Calu3 (cell line): ENCODE results near the gene CDH18. TPM values are rescaled to one million over a fixed set of nuclear protein-coding genes. Genes with fewer than 3 reads are reported as not detected.

ENCODE experiments used
- BruUV-seq: library from RNA; stranded (reverse); fragments of 400-500 nt; replicated peaks from 2 replicates; lab custom pipeline; 2021; lab: Mats Ljungman, UMichigan
- CTCF ChIA-PET: fragments of 300-600 bp; sonication (Branson Sonifier 250); formaldehyde crosslinking; loops from one replicate; lab custom pipeline; 2022; ENCODE audit warnings: antibody characterized with exemption; lab: Charles Lee
- DNase-seq: peaks from one replicate; pipeline ENCODE4 v3.0.0; 2022
- H3K27ac Mint-ChIP-seq: one replicate; pipeline ENCODE4 v1.8.0; 2022; ENCODE audit warnings: mixed read lengths; ENCODE audit not compliant: unreplicated experiment
- H3K27me3 Mint-ChIP-seq: one replicate; pipeline ENCODE4 v1.8.0; 2022; ENCODE audit warnings: mixed read lengths; ENCODE audit not compliant: unreplicated experiment
- H3K36me3 Mint-ChIP-seq: one replicate; pipeline ENCODE4 v1.8.0; 2022; ENCODE audit warnings: mild to moderate bottlenecking, moderate library complexity, mixed read lengths; ENCODE audit not compliant: insufficient read depth, unreplicated experiment
- H3K4me1 Mint-ChIP-seq: one replicate; pipeline ENCODE4 v1.8.0; 2022; ENCODE audit warnings: mild to moderate bottlenecking, low read depth, mixed read lengths; ENCODE audit not compliant: unreplicated experiment
- H3K4me3 Mint-ChIP-seq: one replicate; pipeline ENCODE4 v1.8.0; 2022; ENCODE audit warnings: mild to moderate bottlenecking, low read depth, moderate library complexity, mixed read lengths; ENCODE audit not compliant: unreplicated experiment
- H3K9me3 Mint-ChIP-seq: one replicate; pipeline ENCODE4 v1.8.0; 2022; ENCODE audit warnings: low read depth, mixed read lengths; ENCODE audit not compliant: unreplicated experiment
- CTCF ChIP-seq: fragments of 200-600 bp; IDR thresholded peaks from one replicate; pipeline ENCODE4 v1.8.0; 2022; ENCODE audit warnings: antibody characterized with exemption; ENCODE audit not compliant: unreplicated experiment
- intact Hi-C: fragments of 100-400 bp; cut with micrococcal nuclease; formaldehyde crosslinking; loops from one replicate; pipeline ENCODE4 v1.10.0; 2022; ENCODE audit not compliant: unreplicated experiment
- total RNA-seq: library from RNA; stranded (reverse); gene quantifications from 2 replicates; pipeline ENCODE4 v1.2.3, GENCODE V29; 2022

Gene CDH18
- total RNA-seq, 1 experiment from 2014 or later: not detected

- H3K36me3 Mint-ChIP-seq: no peaks in the 10 kb centered on the region
- DNase-seq: no peak
- H3K9me3 Mint-ChIP-seq: no peaks in the 10 kb centered on the region
- CTCF ChIA-PET: interaction anchor here (0.6 to 0.7 kb wide), 4 partner anchors 27 to 1544 kb away, joined by 3 read pairs; no protein-coding TSS in a partner anchor
- H3K4me3 Mint-ChIP-seq: no peak overlapping the region
- no peak for TF ChIP-seq CTCF
- H3K27me3 Mint-ChIP-seq: no peaks in the 10 kb centered on the region
- no TSS peak for BruUV-seq
- H3K27ac Mint-ChIP-seq: no peak overlapping the region
- H3K4me1 Mint-ChIP-seq: no peaks in the 10 kb centered on the region
- intact Hi-C loops: loop anchor here (1.0 to 5.0 kb wide), 4 partner anchors 76 to 1216 kb away; no protein-coding TSS in a partner anchor
Measured at GRCh38 chr5:19608444-19609002, 379.5 kb downstream of the CDH18 start.

- Mint-ChIP-seq H3K4me1 (no peaks in the 10 kb centered on the region), H3K27ac (no peak overlapping the region), H3K9me3 (no peaks in the 10 kb centered on the region), H3K36me3 (no peaks in the 10 kb centered on the region), H3K4me3 (no peak overlapping the region), H3K27me3 (no peaks in the 10 kb centered on the region)
- CTCF ChIA-PET: no interaction called here
- TF ChIP-seq CTCF: no peak
- intact Hi-C loops: loop anchor here (5.0 kb wide), 2 partner anchors 74 to 1214 kb away; no protein-coding TSS in a partner anchor
- no peak for DNase-seq
- BruUV-seq: no TSS peak
Measured at GRCh38 chr5:19605846-19606407, 382.1 kb downstream of the CDH18 start.

- H3K27me3 Mint-ChIP-seq: no peaks in the 10 kb centered on the region
- peaks cover 8% of the 10 kb centered on the region for H3K4me1 Mint-ChIP-seq
- BruUV-seq: no TSS peak
- H3K4me3 Mint-ChIP-seq: no peak overlapping the region
- H3K36me3 Mint-ChIP-seq: no peaks in the 10 kb centered on the region
- H3K27ac Mint-ChIP-seq: no peak overlapping the region
- CTCF ChIA-PET: no interaction called here
- DNase-seq: no peak
- peaks cover 3% of the 10 kb centered on the region for H3K9me3 Mint-ChIP-seq
- TF ChIP-seq CTCF: no peak
- intact Hi-C loops: no loop called here
Measured at GRCh38 chr5:19584131-19584530, 403.9 kb downstream of the CDH18 start.

- Mint-ChIP-seq H3K9me3 (no peaks in the 10 kb centered on the region), H3K36me3 (no peaks in the 10 kb centered on the region), H3K4me3 (no peak overlapping the region), H3K4me1 (no peaks in the 10 kb centered on the region), H3K27me3 (no peaks in the 10 kb centered on the region), H3K27ac (no peak overlapping the region)
- TF ChIP-seq CTCF: no peak
- intact Hi-C loops: no loop called here
- no TSS peak for BruUV-seq
- no peak for DNase-seq
- CTCF ChIA-PET: no interaction called here
Measured at GRCh38 chr5:19577882-19578281, 410.1 kb downstream of the CDH18 start.
